Measurements from ENCODE around the gene BEAN1. TPM values are rescaled to one million over a fixed set of nuclear protein-coding genes. Genes with fewer than 3 reads are reported as not detected.

Gene BEAN1
- total RNA-seq, 4 donors from 2014 or later, result 0.72 to 4.8 (median 2.5) TPM

DNA sequence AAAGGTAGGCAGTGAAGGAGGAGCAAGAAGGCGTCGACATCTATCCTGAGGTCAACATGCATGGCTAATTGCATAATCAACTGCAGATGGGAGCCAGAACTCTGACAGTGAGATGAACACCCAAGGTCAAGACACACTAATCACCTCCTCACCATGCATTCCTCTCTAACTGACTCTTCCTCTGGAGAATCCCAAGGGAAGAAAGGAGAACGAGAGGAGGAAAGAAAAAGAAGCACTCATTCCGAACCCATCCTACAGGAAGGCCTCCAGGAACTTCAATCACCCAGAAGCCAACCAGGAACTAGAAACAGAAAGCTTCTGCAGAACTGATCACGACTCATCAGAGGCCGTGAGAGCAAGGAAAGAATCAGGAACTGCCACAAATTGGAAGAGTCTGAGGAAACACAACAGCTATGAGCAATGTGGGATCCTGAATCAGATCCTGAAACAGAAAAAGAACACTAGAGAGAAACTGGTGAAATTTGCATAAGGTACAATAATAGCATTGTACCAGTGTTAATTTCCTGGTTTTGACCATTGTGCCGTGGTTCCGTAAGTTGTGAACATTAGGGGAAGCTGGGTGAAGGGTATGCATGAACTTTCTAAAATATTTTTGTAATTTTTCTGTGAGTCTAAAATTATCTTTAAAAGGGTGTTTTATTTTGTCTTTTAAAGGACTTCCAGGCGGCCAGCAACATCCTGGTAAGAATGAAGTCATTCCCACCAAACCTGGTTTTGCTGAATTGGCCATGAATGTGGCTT, 10.0 kb upstream of the BEAN1 start:
- H3K27me3 ChIP-seq, result no peaks in the 10 kb centered on the region
- H3K27ac ChIP-seq, result no peak overlapping the region
- 86% methylated on average over 9 of the region's 9 CpGs for whole genome bisulfite sequencing
- no peaks in the 10 kb centered on the region for H3K9me3 ChIP-seq
- DNase-seq (ENCODE audit: low spot score in 2 of 2), result no peak
- no peak for TF ChIP-seq EP300 (IDR thresholded peaks at IDR 0.05)
- no peak for TF ChIP-seq POLR2A (IDR thresholded peaks at IDR 0.05)
- TF ChIP-seq, protein P1, sequence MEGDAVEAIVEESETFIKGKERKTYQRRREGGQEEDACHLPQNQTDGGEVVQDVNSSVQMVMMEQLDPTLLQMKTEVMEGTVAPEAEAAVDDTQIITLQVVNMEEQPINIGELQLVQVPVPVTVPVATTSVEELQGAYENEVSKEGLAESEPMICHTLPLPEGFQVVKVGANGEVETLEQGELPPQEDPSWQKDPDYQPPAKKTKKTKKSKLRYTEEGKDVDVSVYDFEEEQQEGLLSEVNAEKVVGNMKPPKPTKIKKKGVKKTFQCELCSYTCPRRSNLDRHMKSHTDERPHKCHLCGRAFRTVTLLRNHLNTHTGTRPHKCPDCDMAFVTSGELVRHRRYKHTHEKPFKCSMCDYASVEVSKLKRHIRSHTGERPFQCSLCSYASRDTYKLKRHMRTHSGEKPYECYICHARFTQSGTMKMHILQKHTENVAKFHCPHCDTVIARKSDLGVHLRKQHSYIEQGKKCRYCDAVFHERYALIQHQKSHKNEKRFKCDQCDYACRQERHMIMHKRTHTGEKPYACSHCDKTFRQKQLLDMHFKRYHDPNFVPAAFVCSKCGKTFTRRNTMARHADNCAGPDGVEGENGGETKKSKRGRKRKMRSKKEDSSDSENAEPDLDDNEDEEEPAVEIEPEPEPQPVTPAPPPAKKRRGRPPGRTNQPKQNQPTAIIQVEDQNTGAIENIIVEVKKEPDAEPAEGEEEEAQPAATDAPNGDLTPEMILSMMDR (IDR thresholded peaks at IDR 0.05), result no peak
- no peak for TF ChIP-seq POLR2AphosphoS5 (IDR thresholded peaks at IDR 0.05)
- H3K36me3 ChIP-seq, result no peaks in the 10 kb centered on the region
- no peaks in the 10 kb centered on the region for H3K4me1 ChIP-seq
- H3K4me3 ChIP-seq, result no peak overlapping the region

- TF ChIP-seq, protein P1 (IDR thresholded peaks at IDR 0.05), result no peak
- TF ChIP-seq EP300 (IDR thresholded peaks at IDR 0.05), result no peak
- H3K4me3 ChIP-seq, result no peak overlapping the region
- H3K36me3 ChIP-seq, result no peaks in the 10 kb centered on the region
- H3K27ac ChIP-seq, result no peak overlapping the region
- no peak for DNase-seq (ENCODE audit: low spot score in 2 of 2)
- H3K9me3 ChIP-seq, result no peaks in the 10 kb centered on the region
- no peaks in the 10 kb centered on the region for H3K4me1 ChIP-seq
- 78% methylated on average over 9 of the region's 9 CpGs for WGBS
- no peaks in the 10 kb centered on the region for H3K27me3 ChIP-seq
Observed at GRCh38 chr16:66418165-66418962, 8.7 kb upstream of the BEAN1 start.

- WGBS, result 78% methylated on average over 3 of the region's 3 CpGs
- no peak overlapping the region for H3K4me3 ChIP-seq
- H3K36me3 ChIP-seq, result no peaks in the 10 kb centered on the region
- H3K27ac ChIP-seq, result no peak overlapping the region
- H3K27me3 ChIP-seq, result no peaks in the 10 kb centered on the region
- no peak for TF ChIP-seq EP300 (IDR thresholded peaks at IDR 0.05)
- TF ChIP-seq, protein P1 (IDR thresholded peaks at IDR 0.05), result no peak
- TF ChIP-seq POLR2AphosphoS5 (IDR thresholded peaks at IDR 0.05), result no peak
- no peak for TF ChIP-seq POLR2A (IDR thresholded peaks at IDR 0.05)
- DNase-seq (ENCODE audit: low spot score in 2 of 2), result no peak
- no peaks in the 10 kb centered on the region for H3K4me1 ChIP-seq
- no peaks in the 10 kb centered on the region for H3K9me3 ChIP-seq
Observed at GRCh38 chr16:66419527-66419926, 7.6 kb upstream of the BEAN1 start.

DNA sequence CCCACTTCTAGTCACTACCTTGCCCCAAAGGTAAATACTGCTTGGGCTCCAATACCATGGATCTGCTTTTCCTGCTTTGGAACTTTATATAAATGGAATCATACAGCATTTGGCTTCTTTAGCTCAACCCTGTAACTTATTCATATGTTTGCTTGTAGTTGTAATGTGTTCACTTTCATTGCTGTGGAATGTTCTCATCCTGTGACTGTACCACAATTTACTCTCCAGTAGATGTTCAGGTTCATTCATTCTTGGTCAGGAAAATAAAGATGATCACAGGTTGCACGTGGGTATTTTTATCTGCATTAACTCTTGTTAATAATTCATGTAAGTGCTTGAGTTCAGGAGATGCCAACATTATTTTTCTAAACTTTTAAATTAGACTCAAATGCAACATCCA, 6.7 kb upstream of the BEAN1 start:
- Histone ChIP-seq H3K9me3 (no peaks in the 10 kb centered on the region), H3K27me3 (peaks cover 3% of the 10 kb centered on the region), H3K4me1 (no peaks in the 10 kb centered on the region), H3K27ac (no peak overlapping the region), H3K4me3 (no peak overlapping the region), H3K36me3 (no peaks in the 10 kb centered on the region)
- TF ChIP-seq POLR2AphosphoS5 (IDR thresholded peaks at IDR 0.05) (no peak), POLR2A (IDR thresholded peaks at IDR 0.05) (no peak), EP300 (IDR thresholded peaks at IDR 0.05) (no peak)
- TF ChIP-seq, protein P1 (IDR thresholded peaks at IDR 0.05), result no peak
- no peak for DNase-seq (ENCODE audit: low spot score in 2 of 2)
- 50% methylated on average over 1 of the region's 1 CpG for WGBS

GRCh38 chr16:66421891-66422290, 5.2 kb upstream of the BEAN1 start:
- TF ChIP-seq EP300 (IDR thresholded peaks at IDR 0.05), result no peak
- WGBS, result 80% methylated on average over 6 of the region's 6 CpGs
- peaks cover 17% of the 10 kb centered on the region for H3K27me3 ChIP-seq

More at GRCh38 chr16:66421891-66422290, 5.2 kb upstream of the BEAN1 start:
- Histone ChIP-seq H3K4me3 (no peak overlapping the region), H3K4me1 (peaks cover 8% of the 10 kb centered on the region), H3K36me3 (no peaks in the 10 kb centered on the region), H3K9me3 (no peaks in the 10 kb centered on the region), H3K27ac (no peak overlapping the region)
- peak in 1 of 2 donors; percentile 58 for DNase-seq (ENCODE audit: low spot score in 2 of 2)

All from suprapubic skin (tissue), 4 donors.